ENCODE data around the gene TRAP1. TPM values are rescaled to one million over a fixed set of nuclear protein-coding genes. Genes with fewer than 3 reads are reported as not detected.

The TRAP1 gene
- 75.6 and 93.8 TPM in 2 replicates for total RNA-seq (2014; rRNA removed; shearing (Covaris generic))

DNA sequence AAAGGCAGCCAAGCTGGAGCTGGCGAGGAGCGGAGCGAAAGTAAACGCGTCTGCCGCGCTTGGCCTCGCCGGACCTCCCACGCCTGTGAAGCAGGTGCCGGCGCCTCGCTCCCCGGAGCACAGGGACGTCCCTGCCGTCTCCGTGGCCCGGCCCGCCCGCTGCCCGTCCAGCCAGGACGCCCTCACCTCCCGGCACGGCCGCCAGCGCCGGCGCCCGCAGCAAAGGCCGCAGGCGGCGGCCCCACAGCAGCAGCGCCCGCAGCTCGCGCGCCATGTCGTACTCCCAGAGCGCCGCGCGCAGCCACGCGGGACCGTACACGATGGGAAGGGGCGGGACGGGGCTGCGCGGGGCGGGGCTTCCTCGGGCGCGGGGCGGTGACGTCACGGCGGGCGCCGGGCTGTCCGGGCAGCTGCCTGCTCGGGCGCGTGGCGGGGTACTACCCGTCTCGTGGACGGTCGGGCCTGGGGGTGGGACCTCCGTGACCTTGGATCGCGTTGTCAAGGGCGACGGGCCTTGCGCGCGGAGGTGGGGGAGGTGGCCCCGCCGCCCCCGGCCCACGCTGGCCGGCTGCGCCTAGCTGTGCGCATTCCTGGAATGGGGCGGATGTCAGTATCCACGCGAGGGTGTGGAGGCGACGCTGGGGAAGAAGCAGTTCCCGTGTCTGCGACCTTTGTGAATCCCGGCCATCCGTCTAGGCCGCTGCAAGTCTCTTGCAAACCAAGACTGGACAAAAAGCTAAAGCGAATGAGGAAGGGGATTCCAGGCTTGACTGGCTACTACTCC, at the start of gene TRAP1:
TRAP1 (minus strand) TSS at position 290 of the 784 bp plus-strand sequence; CDS start at position 274, 16 bp downstream.
- in situ Hi-C loops (cut with HindIII; ENCODE audit: low sequenced_read_pairs): no loop called here
- DNase-seq (ENCODE audit: low spot score): peak; percentile 83

DNA sequence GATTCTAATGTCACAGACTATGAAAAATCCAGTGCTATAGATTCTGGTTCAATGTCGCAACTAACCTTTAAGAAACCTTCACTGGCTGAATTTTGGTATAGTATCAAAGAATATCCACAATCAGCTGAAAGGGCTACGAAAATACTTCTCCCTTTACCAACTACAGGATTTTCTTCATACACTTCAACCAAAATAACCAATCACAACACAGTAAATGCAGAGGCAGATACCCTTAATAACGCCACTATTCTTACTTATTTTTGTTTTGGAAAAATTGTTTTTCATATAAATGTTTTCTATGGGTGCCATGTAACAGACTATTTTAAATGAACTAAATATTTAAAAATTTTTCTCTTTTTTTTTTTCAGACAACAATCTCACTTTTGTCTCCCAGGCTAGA, 48.9 kb upstream of the TRAP1 start:
- in situ Hi-C loops (cut with HindIII; ENCODE audit: low sequenced_read_pairs): no loop called here
- DNase-seq (ENCODE audit: low spot score): no peak

DNA sequence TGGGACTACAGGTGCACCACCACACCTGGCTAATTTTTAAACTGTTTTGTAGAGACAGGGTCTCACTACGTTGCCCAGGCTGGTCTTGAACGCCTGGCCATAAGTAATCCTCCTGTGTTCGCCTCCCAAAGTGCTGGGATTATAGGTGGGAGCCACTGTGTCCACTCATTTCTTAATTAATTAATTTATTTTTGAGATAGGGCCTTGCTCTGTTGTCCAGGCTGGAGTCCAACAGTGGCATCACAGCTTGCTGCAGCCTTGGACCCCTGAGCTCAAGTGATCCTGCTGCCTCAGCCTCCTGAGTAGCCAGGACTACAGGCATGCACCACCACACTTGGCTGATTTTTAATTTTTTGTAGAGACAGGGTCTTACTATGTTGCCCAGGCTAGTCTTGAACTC, 47.1 kb upstream of the TRAP1 start:
- in situ Hi-C loops (cut with HindIII; ENCODE audit: low sequenced_read_pairs): no loop called here
- no peak for DNase-seq (ENCODE audit: low spot score)

DNA sequence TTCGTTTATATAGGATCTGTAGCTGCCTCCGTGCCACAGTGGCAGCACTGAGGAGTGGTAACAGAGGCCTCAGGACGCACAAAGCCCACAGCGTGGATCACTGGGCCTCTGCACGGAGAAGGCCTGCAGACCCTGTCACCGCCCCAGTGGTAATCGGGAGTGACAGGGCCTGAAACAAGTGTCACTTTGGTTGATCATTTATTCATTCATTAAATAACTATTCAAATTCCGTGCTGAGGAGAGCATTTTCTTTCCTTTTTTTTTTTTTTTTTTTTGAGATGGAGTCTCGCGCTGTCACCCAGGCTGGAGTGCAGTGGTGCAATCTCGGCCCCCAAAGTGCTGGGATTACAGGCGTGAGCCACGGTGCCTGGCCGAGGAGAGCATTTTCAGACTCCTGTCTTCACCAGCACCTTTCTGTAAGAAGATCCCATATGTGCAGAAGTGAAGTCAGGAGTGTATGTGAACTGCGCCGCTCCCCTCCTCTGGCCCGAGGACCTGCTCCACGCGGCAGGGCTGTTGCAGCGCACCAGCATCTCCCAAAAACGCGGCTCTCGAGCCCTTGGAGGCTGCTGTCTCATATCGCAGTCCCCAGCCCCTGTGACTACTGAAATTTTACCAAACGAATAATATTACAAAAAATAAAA, 44.9 kb upstream of the TRAP1 start:
- in situ Hi-C loops (cut with HindIII; ENCODE audit: low sequenced_read_pairs): no loop called here

DNA sequence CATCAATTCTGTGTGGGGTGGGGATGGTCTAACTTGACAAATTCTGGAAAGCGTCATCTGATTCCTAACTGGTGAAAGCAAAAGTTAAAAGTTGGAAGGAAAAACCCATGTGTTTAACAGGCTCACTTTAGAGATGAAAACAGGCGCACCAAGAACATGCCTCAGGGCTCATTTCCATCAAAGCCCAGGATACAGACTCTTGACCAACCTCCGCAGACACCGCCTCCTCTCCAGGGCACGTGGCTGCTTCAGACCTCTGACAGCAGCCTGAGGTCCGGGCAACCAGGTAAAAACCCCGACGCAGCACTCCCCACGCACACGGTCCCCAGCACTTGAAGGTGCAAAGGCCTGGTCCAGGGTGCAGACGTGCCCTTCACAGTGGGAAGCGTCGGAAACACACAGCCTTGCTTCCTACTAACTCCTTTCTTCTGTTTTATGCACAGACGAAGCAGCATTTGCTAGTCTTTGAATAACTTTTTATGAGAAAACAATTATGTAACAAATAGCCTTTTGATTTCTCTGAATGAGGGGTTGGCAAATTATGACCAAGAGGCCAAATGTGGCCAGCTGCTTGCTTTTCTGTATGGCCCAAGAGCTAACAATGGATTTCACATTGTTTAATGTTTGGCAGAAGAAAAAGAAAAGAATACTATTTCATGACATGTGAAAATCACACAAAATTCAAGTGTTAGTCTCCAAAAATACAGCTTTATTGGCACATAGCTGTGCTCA, 44.2 kb upstream of the TRAP1 start:
- DNase-seq (ENCODE audit: low spot score): no peak

More for the DNA sequence above, 44.9 kb upstream of the TRAP1 start:
- no peak for DNase-seq (ENCODE audit: low spot score)

DNA sequence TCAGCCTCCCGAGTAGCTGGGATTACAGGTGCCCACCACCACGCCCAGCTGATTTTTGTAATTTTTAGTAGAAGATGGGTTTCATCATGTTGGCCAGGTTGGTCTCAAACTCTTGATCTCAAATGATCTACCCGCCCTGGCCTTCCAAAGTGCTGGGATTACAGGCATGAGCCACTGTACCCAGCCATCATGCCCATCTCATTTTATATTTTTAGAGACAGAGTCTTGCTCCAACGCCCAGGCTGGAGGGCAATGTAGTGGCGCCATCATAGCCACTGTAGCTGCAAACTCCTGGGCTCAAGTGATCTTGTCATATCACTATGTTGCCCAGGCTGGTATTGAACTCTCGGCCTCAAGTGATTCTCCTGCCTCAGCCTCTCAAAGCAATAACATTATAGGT, 43.2 kb upstream of the TRAP1 start:
- DNase-seq (ENCODE audit: low spot score): no peak
- in situ Hi-C loops (cut with HindIII; ENCODE audit: low sequenced_read_pairs): no loop called here

More for the DNA sequence above, 44.2 kb upstream of the TRAP1 start:
- in situ Hi-C loops (cut with HindIII; ENCODE audit: low sequenced_read_pairs): no loop called here

DNA sequence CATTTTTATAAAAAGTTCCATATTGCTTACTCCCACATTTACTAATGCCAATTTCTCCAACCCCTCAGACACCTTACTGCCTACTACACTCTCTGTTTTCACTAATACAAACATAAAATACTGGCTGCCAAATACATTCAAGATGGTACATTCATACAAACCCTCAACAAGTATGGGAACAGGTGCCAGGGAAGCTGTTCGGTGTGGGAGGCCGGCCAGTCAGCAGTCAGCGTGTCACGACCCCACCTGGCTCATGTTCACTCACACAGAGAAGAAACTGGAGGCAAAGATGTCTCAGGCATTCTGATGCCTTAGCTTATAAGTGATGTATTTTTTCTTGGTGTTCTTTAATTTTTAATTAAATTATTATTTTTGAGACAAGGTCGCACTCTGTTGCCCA, 42.4 kb upstream of the TRAP1 start:
- peak; percentile 86 for DNase-seq (ENCODE audit: low spot score)
- in situ Hi-C loops (cut with HindIII; ENCODE audit: low sequenced_read_pairs): loop anchor here (10.0 kb wide), 2 partner anchors 55 to 115 kb away; no protein-coding TSS in a partner anchor

DNA sequence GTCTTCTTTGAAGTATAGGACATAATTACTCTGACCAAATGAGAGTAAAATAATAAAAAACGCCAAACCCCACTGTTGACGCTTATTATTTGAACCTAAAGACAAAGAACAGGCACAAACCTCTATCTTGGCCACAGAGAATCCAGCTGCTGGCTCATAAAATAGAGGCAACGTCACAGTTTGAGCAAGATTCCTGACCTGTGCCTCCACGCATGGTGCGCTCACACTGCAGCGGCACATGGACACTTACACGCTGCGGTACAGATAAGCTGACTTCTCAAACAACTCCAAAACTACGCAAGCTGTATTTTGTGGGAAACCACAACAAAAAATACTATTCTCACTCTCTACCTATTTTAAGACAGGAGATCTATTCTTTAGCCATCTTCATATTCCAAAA, 38.8 kb upstream of the TRAP1 start:
- no peak for DNase-seq (ENCODE audit: low spot score)
- in situ Hi-C loops (cut with HindIII; ENCODE audit: low sequenced_read_pairs): loop anchor here (10.0 kb wide), 2 partner anchors 59 to 111 kb away; no protein-coding TSS in a partner anchor

DNA sequence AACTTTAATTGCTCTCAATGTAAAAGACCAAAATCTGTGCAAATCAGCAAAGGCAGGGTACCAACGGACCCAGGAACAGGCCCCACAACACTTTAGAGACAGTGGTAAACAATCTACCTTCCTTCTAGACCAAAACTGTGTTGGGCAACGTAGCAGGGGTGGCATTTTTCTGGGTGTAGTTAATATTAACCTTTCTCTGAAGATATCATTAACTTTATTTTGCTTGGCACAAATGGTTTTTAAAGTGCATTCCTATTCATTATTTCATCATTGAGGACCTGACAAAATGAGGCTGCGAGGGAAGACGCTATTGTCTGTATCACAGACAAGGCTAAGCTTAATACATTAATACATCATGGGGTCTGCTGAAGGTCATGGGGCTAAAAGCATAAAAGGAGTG, 37.9 kb upstream of the TRAP1 start:
- no peak for DNase-seq (ENCODE audit: low spot score)
- in situ Hi-C loops (cut with HindIII; ENCODE audit: low sequenced_read_pairs): loop anchor here (10.0 kb wide), 2 partner anchors 60 to 110 kb away; no protein-coding TSS in a partner anchor

DNA sequence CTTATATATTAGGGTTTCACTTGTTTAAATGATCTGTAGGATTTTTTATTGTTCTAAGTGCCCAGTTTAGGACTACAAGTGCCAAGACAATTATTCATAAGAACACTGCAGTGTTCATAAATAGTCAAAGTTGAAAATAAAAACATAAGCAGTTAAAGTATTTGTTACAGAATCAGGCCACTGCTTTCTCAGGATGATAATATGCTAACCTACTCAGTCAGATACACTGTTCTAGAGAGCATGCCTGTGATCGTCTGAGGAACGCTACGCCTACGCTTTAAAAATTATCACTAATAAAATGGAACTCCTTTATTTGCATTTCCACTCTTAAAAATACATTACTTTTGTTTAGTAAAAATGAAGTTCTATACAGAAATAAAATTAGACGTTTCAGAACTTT, 37.4 kb upstream of the TRAP1 start:
- in situ Hi-C loops (cut with HindIII; ENCODE audit: low sequenced_read_pairs): loop anchor here (10.0 kb wide), 2 partner anchors 60 to 110 kb away; no protein-coding TSS in a partner anchor

DNA sequence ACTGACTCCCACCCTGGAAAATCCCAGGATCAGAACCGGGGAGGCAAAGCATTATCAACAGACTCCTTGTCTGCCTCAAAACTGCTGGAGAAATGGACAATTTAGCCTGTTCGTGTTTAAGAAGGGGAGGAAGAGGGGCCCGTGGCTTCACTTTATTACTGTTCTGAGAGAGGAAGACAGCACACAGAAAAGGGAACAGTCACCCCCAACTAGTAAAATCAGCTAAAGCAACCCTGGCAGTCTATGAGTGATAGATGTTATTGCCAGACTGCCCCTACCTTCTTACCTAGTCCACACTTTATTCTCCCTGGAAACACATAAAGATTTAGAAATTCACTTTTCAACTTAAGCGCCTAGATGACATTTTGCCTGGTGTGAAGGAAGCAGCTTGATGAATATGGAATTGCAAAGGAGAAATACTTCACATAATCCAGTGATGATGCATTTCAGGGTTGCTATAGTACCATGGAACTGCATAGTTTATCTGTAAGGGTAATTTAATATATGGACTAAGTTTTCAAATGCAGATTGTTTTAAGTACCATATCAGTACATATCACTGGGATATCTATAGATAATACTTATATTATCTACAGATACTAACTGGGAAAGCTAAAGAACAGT, 36.9 kb upstream of the TRAP1 start:
- in situ Hi-C loops (cut with HindIII; ENCODE audit: low sequenced_read_pairs): loop anchor here (10.0 kb wide), 2 partner anchors 61 to 109 kb away; no protein-coding TSS in a partner anchor
- DNase-seq (ENCODE audit: low spot score): no peak

More for the DNA sequence above, 37.4 kb upstream of the TRAP1 start:
- DNase-seq (ENCODE audit: low spot score): no peak

DNA sequence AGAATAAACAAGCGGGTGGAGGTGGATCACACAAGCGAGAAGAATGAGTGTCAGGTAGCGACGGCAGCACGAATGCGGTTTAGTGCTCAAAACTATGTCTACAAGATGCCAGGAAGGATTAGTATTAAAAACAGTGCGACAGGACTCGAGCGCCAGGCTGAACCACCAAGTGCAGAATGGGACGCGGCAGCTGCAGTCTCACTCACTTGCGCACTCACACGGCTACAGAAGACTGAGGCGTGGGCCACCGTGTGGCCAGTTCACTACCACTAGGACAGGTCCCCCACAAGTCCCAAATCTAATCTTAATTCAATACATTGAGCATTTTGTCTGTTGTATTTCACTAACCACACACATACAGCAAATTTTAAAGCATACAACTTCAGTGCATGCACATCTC, 35.7 kb upstream of the TRAP1 start:
- in situ Hi-C loops (cut with HindIII; ENCODE audit: low sequenced_read_pairs): loop anchor here (10.0 kb wide), 2 partner anchors 62 to 108 kb away; no protein-coding TSS in a partner anchor
- DNase-seq (ENCODE audit: low spot score): no peak

DNA sequence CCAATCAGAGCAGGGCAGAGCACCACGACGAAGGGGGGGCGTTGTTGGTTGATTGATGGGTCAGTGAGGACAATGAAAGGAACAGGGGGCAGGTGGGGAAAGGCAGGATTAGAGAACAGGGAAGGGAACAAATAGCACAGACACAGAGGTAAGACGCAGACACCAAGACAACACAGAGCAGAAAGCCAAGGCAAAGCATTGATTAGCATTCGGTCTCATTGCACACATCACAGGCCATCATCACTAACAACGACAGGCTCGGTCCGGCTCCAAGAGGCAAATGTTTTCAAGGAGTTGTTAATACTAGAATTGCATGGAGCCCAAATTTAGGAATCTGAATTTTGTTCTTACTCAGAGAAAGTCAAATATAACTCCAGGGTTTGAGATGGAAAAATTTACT, 34.6 kb upstream of the TRAP1 start:
- in situ Hi-C loops (cut with HindIII; ENCODE audit: low sequenced_read_pairs): loop anchor here (10.0 kb wide), 2 partner anchors 63 to 107 kb away; no protein-coding TSS in a partner anchor
- DNase-seq (ENCODE audit: low spot score): no peak

DNA sequence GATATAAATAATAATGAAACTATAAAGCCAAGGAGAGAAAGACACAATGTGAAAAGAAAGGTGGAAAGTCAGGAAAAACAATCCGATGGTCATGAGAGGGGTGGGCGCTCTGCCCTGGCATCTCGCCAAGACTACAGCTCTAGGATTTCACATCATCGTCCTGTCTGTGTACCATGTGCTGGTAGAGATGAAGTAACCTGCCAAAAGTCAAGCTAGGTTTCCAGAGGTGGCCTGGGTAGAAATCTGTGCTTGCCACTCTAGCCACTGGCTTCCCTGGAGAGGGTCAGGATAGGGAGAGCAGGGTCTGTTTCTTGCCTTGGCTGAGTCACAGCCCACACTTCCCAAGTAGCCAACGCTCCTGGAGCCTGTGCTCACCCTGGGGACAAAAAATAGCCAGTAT, 31.0 kb upstream of the TRAP1 start:
- no peak for DNase-seq (ENCODE audit: low spot score)
- in situ Hi-C loops (cut with HindIII; ENCODE audit: low sequenced_read_pairs): no loop called here

DNA sequence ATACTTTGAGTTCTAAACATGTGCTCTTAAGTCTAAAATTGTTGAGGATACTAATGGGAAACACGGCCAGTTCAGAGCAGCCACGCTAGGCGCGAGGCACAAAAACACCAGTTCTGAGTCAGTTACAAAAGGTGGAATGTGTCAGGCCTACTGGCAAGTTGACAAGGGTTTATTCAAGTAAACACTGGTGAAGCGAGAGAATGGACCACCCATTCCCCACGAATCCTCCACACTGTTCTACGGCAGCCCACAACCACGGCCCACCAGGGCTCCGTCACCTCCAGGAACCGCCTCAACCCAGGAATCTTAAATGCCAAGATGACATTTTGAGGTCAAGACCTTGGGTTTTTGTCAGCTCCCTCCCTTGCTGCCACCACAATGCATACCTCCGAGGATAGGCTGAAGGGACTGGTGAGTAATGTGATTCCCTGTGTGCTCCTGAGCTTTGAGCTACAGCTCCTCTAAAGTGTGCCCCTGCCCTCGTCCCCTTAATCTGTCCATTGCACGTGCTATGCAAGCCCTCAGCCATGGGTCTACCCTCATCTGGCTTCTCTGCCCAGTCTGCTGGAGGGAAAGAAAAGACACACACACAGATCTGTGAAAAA, 28.5 kb upstream of the TRAP1 start:
- no peak for DNase-seq (ENCODE audit: low spot score)

DNA sequence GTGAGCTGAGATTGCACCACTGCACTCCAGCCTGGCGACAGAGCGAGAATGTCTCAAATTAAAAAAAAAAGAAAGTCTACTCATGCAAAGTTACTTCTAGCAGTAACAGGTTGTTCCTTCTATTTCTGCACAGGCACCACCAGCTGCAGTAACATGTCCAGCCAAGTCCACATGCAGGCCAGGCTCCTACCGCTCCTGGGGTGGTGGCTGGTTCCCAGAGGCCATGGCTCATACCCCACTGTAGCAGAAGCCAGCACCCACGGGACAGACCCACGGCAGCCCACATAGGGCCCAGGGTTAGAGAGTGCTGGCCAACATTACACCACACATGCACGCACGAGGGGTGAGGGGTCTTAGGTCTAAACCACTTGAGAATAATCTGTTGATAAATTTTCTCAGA, 26.7 kb upstream of the TRAP1 start:
- in situ Hi-C loops (cut with HindIII; ENCODE audit: low sequenced_read_pairs): no loop called here
- DNase-seq (ENCODE audit: low spot score): no peak

More for the DNA sequence above, 28.5 kb upstream of the TRAP1 start:
- in situ Hi-C loops (cut with HindIII; ENCODE audit: low sequenced_read_pairs): no loop called here

DNA sequence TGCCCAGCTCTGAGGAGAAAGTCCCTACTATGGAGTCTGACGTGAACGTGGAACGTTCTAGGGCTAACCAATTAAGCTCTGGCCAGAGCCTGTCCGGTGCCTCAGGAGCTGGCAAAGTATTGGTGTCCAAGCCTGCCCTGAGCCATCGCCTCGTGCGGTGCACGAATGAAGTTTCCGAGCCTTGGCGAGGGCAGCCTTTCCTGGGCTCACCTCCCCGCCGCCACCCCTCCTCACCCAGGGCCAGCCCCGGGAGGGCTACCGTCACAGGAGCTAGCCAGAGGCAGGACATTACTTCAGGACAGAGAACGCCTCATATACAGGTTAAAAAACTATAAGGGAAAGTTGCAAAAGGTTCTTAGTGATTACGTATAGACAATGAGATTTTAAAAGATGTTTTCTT, 23.6 kb upstream of the TRAP1 start:
- in situ Hi-C loops (cut with HindIII; ENCODE audit: low sequenced_read_pairs): no loop called here
- no peak for DNase-seq (ENCODE audit: low spot score)

DNA sequence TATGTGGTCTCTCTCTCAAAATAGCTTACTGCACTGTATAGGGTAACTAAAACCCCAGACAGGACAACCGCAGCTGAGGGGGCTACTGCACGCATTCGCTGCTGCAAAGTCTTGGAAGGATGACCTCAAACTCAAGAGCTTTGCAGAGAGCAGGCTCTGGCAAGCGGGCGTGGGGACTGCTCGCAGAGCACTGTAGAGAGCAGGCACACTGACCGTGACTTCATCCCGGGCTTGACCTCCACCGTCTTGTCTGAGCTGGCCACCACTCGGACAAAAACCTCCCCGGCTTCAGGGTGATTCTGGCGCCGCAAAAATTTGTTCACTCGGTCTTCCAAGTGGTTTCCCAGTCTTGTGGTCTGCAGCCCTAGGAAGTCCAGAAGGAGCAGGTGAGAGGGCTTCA, 22.9 kb upstream of the TRAP1 start:
- DNase-seq (ENCODE audit: low spot score): no peak
- in situ Hi-C loops (cut with HindIII; ENCODE audit: low sequenced_read_pairs): no loop called here

DNA sequence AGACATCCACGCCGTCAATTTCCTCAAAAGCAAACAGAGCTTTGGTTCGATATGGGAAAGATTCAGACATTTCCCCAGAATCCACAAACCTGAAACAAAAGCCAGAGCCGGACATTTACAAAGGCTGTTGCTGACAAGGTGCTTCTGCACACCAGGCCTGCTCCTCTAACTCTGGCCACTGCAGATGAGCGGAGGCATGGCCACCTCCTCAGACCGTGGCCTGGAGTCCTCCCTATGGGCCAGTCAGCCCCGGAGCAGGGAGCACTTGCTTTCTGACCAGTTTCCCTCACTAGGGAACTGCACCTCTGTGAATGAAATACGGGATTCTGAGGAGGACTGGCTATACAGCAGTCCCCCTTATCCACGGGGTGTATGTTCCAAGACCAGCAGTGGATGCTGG, 22.3 kb upstream of the TRAP1 start:
- in situ Hi-C loops (cut with HindIII; ENCODE audit: low sequenced_read_pairs): no loop called here
- no peak for DNase-seq (ENCODE audit: low spot score)
